Measurements from ENCODE around the gene SYF2. TPM values are rescaled to one million over a fixed set of nuclear protein-coding genes. Genes with fewer than 3 reads are reported as not detected.

SYF2 gene
- total RNA-seq, 3 donors from 2014 or later (not counting 1 experiment from before 2014, with no cell fraction given), result 67.9 to 92.2 (median 75.3) TPM

DNA sequence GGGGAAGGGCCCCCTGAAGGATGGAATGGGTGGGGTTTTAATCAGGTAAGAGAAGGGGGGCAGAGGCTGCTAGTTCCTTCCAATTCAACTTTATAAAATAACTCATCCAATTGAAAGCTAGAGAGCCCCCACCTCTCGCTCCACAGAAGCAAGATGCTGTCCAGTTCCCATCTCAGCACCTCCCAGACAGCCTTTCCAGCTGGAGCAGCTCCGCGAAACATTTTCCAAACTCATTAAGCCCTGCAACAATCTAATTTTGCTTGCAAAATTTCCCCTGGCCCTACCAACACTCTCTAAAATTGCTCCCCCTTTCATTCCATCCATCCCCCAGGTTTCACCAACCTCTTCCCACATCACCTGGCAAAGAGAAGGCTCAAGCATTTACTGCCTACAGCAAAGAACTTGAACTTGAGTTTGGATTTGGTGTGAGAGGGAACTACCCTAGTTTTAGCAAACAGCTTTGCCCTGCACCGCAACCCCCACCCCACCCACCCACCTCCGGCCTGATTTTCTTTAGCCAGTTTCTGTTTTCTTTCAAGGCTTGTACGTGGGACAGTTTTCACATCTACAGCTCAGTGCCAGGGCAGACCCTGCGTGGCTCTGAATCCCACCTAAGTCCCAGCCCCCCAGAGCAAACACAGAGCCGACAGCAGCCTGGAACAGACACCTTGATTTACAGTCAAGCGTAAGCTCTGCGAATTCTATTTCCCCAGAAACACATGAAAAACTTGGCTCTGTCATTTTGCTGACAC is 46.7 kb downstream of the SYF2 start:
- no peak for TF ChIP-seq CTCF (IDR thresholded peaks at IDR 0.05)
- DNase-seq, result no peak
- no peak for ATAC-seq
- H3K27me3 ChIP-seq (ENCODE audit: control insufficient read depth, insufficient read depth, low read length), result no peaks in the 10 kb centered on the region
- Mint-ChIP-seq H3K4me3 (no peak overlapping the region), H3K36me3 (no peaks in the 10 kb centered on the region), H3K9me3 (no peaks in the 10 kb centered on the region), H3K4me1 (no peaks in the 10 kb centered on the region), H3K27me3 (ENCODE audit: low read depth in 2 of 2) (no peaks in the 10 kb centered on the region), H3K27ac (no peak overlapping the region)
- H3K36me3 ChIP-seq (ENCODE audit: control insufficient read depth, insufficient read depth, low read length), result no peaks in the 10 kb centered on the region
- intact Hi-C loops (cut with micrococcal nuclease), result no loop called here
- 51% methylated on average over 9 of the region's 10 CpGs for WGBS (ENCODE audit: insufficient coverage)
- H3K4me3 ChIP-seq (ENCODE audit: low read length), result no peak overlapping the region
- no peaks in the 10 kb centered on the region for H3K4me1 ChIP-seq (ENCODE audit: control insufficient read depth, insufficient read depth, low read length)
- H3K27ac ChIP-seq (ENCODE audit: low read length), result no peak overlapping the region
- no peaks in the 10 kb centered on the region for H3K9me3 ChIP-seq (ENCODE audit: control insufficient read depth, insufficient read depth, low read length)

GRCh38 chr1:25184001-25184762 is 48.1 kb downstream of the SYF2 start:
- ATAC-seq, result no peak
- H3K4me3 Mint-ChIP-seq, result no peak overlapping the region

DNA sequence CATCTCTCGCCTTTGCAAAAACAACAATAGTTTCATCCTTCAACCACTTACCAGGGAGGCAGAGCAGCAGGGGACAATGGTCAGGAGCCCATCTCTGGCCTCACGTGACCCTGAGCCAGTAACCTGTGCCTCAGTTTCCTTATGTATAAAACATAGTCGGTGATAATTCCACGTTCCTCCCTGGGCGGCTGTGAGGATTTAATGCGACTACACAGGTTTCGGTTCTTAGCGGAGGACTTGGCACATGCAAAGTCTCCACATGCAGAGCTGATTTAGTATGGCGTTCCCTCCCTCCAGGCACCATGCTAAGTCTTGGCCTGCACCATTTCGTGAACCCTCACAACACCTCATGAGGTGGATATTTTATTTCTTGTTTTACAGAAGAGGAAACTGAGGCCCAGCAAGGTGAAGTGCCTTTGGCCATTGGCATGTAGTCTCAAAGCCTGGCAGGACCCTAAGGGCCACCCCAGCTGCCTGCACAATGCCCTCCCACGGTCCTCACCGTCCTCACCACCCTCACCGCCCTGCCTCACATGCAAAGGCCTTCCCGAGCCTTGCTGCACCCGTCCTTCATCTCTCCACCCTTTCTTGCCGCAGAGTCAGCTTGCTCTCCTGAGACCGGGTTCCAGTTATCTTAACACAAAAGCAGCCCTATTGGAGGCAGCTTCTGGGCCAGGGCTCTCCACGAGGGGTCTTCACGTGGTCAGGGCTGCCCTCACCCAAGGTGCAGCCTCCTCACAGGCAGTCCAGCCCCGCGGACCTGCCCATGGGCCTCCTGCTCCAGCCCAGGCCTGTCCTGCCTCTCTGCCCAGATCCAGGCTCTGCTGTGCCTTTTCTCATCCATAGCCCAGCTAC is 48.9 kb downstream of the SYF2 start:
- H3K9me3 ChIP-seq (ENCODE audit: control insufficient read depth, insufficient read depth, low read length), result no peaks in the 10 kb centered on the region
- no peaks in the 10 kb centered on the region for H3K27me3 Mint-ChIP-seq (ENCODE audit: low read depth in 2 of 2)
- no peak for TF ChIP-seq CTCF (IDR thresholded peaks at IDR 0.05)
- no peak overlapping the region for H3K27ac ChIP-seq (ENCODE audit: low read length)
- no peak overlapping the region for H3K27ac Mint-ChIP-seq
- intact Hi-C loops (cut with micrococcal nuclease), result no loop called here
- no peak overlapping the region for H3K4me3 ChIP-seq (ENCODE audit: low read length)
- no peaks in the 10 kb centered on the region for H3K4me1 ChIP-seq (ENCODE audit: control insufficient read depth, insufficient read depth, low read length)
- H3K36me3 ChIP-seq (ENCODE audit: control insufficient read depth, insufficient read depth, low read length), result no peaks in the 10 kb centered on the region
- H3K36me3 Mint-ChIP-seq, result no peaks in the 10 kb centered on the region
- no peaks in the 10 kb centered on the region for H3K9me3 Mint-ChIP-seq
- H3K4me1 Mint-ChIP-seq, result no peaks in the 10 kb centered on the region
- ATAC-seq (no peak), DNase-seq (no peak)
- H3K4me3 Mint-ChIP-seq, result no peak overlapping the region
- 88% methylated on average over 21 of the region's 21 CpGs for WGBS (ENCODE audit: insufficient coverage)
- H3K27me3 ChIP-seq (ENCODE audit: control insufficient read depth, insufficient read depth, low read length), result no peaks in the 10 kb centered on the region

More at GRCh38 chr1:25184001-25184762, 48.1 kb downstream of the SYF2 start:
- Mint-ChIP-seq H3K36me3 (no peaks in the 10 kb centered on the region), H3K27ac (no peak overlapping the region), H3K4me1 (no peaks in the 10 kb centered on the region), H3K9me3 (no peaks in the 10 kb centered on the region), H3K27me3 (ENCODE audit: low read depth in 2 of 2) (no peaks in the 10 kb centered on the region)
- H3K4me3 ChIP-seq (ENCODE audit: low read length), result no peak overlapping the region
- no peak for DNase-seq
- H3K27me3 ChIP-seq (ENCODE audit: control insufficient read depth, insufficient read depth, low read length), result no peaks in the 10 kb centered on the region
- no peaks in the 10 kb centered on the region for H3K9me3 ChIP-seq (ENCODE audit: control insufficient read depth, insufficient read depth, low read length)
- intact Hi-C loops (cut with micrococcal nuclease), result no loop called here
- TF ChIP-seq CTCF (IDR thresholded peaks at IDR 0.05), result no peak
- no peaks in the 10 kb centered on the region for H3K36me3 ChIP-seq (ENCODE audit: control insufficient read depth, insufficient read depth, low read length)
- WGBS (ENCODE audit: insufficient coverage), result 87% methylated on average over 13 of the region's 13 CpGs
- H3K4me1 ChIP-seq (ENCODE audit: control insufficient read depth, insufficient read depth, low read length), result no peaks in the 10 kb centered on the region
- no peak overlapping the region for H3K27ac ChIP-seq (ENCODE audit: low read length)
